Inferior parietal cortex (tissue), 1 donor: ENCODE results near the gene TBX3.
"Not testable (repeated sequence)": the region's sequence is repeated elsewhere in the genome, so short reads cannot be mapped to it uniquely, and the experiment has no call there.

ENCODE experiments used
- DNase-seq: peaks from one replicate; pipeline ENCODE4 v3.0.0-alpha.2; 2016; ENCODE audit errors: extremely low spot score

Gene TBX3

DNA sequence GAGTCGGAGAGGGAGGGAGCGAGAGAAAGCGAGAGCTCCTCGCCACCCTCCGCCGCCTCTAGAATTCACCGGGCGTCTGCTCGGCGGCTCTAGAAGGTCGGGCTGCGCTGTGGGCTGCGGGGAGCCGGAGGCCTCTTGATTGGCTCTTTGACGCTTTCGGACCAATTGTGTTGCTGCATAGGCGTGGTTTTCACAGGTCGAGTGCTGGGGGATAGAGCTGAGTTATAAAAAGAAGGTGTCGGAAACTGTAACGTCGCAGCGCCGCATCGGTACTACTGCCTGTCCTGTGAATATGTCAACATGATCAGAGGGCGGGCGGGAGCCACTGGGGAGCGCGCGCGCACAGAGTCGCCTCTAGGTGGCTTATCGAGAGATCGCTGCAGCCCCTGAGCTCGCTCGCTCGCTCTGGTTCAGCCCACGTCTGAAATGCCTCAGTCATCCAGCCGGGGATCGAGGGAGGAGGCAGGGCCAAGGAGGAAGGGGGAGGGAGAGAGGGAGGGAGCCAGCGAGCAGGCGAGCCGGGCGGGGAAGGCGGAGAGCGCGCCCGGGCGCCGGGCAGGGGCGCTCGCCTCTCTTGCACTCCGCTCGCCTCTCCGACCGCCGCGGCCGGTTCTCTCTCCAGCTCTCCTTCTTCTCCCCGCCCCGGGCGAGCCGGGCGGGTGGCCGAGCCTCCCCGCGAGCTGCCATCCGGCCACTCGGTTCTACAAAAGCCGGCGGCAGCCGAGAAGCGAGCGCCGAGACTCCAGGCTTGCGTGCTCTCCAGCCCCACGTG lies at the start of gene TBX3:
Gene TBX3 (minus strand): TSS at position 78 of the 772 bp plus-strand sequence. CDS start 975 bp downstream, outside the sequence.
- peak; percentile 42 for DNase-seq

- no peak for DNase-seq
Observed at GRCh38 chr12:114732426-114733030, 48.6 kb upstream of the TBX3 start.

DNA sequence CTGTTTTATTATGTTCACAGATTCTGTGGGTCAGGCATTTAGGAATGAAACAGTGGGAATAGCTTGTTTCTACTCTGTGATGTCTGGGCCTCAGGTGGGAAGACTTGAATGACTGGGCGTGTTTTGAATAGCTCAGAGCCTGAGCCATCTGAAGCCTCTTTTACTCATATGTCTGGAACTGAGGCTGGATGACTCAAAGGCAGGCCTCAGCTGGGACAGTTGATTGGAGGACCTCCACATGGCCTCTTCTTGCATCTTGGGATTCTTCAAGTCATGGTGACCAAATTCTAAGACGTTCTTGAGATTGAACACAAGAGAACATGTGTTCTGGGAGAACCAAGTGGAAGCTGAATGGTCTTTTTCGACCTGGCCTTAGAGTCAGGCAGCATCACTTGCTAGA lies 45.8 kb upstream of the TBX3 start:
- DNase-seq = no peak

DNA sequence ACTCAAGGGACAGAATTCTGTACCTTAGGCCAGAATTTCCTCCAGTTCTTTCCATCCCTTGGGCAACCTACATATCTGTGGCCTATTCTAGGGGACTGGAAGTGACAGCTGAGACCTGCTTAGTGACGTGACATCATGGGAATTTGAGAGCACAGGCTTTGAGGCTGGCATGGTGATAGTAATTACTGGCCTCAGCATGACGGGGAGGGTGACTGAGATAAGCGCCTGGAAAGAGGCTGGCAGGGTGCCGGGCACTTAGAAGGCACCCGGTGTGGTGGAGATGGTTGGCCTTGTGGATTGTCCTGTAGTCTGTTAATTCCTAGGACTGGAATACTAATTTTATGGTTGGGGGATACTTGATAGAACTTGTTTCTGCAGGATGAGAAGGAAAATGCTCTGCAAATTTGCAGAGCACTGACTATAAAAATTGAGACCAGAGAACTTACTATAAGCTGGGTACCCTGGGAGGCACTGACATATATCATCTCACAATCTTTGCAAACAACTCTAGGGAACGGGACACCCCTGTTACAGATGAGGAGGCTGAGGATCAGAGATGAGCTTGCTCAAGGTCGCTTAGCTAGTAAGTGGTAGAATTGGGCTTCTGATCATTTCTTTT lies 42.2 kb upstream of the TBX3 start:
- DNase-seq = no peak

GRCh38 chr12:114722176-114722575 lies 38.2 kb upstream of the TBX3 start:
- DNase-seq = not testable (repeated sequence)

- no peak for DNase-seq
Observed at GRCh38 chr12:114721266-114721665, 37.3 kb upstream of the TBX3 start.

DNA sequence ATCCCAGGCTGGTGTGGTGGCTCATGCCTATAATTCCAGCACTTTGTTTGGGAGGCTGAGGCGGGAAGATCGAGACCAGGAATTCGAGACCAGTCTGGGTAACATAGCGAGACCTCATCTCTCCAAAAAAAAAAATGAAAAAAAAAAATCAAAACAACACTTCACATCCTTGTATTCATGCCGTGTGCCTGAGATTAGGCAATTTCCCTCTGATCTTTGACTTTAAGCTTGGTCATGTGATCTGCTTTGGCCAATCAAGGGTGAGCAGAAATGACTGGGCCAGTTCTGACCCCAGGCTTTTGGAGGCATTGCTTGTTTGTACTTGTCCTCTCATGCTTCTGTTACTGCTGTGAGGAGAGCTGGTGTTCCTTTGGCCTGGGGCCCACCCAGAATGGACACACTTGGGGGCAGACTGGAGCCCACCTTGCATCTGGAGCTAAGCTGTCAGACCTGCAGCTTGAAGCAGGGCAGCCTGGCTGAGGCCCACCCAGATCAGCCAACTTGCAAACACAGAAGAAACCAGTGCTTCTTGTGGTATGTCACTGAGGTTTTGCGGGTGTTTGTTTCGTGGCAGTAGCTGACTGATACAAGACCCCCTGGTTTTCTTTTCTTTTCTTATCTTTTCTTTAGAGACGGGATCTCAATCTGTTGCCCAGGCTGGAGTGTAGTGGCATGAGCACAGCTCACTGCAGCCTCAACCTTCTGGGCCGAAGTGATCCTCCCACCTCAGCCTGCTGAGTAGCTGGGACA lies 29.7 kb upstream of the TBX3 start:
- no peak for DNase-seq

DNA sequence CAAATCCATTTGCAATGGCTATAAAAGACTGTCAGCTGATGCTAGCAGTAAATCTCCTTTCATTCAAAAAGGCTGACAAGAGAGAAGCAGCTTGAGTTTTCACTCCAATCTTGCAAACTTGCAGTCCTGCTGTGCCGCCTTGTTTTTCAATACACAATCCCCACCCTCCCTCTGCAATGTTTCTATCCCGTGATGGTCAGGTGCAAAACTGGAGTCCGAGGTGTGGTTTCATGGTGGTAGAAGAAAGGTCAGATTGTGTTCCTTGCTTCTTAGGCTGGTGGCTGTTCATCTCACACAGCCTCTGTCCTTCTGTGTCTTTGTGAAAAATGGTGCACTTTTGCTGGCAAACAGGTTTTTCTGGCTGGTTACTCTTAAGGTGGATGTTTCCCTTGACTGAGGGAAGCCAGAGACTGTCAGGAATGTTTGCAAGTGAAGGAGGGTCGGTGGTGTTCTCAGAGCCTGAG lies 27.7 kb upstream of the TBX3 start:
- no peak for DNase-seq

DNA sequence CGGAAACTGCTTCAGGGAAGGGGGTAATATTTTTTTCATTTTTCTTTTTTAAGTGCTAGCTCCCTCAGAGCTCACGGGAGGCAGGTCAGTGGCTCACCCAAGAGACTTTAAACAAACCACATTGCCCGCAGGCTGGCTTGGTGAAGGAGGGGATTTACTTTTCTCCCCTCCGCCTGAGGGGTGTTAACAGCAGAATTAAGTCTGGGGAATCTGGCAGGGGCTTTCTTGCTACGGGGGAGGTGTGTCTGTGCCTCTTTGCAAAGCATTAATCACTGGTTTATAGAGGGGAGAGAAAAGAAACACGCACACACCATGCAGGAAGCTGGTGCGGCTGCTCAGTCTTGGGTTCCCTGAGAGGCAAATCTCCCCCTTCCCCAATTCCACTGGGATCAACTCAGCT lies 26.2 kb upstream of the TBX3 start:
- no peak for DNase-seq

DNA sequence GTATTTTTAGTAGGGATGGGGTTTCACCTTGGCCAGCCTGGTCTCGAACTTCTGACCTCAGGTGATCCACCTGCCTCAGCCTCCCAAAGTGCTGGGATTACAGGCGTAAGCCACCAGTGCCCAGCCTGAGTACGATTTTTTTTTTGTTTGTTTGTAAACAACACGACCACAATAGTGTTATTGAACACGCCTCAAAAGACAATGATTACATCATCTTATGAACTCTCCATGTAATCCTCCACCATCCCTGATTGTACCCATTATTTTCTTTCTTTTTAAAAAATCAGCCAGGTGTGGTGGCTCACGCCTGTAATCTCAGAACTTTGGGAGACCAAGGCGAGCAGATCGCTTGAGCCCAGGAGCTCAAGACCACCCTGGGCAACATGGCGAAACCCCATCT lies 25.1 kb upstream of the TBX3 start:
- DNase-seq = no peak

- not testable (repeated sequence) for DNase-seq
Observed at GRCh38 chr12:114708598-114708997, 24.6 kb upstream of the TBX3 start.

- no peak for DNase-seq
Observed at GRCh38 chr12:114704096-114704495, 20.1 kb upstream of the TBX3 start.

- no peak for DNase-seq
Observed at GRCh38 chr12:114703060-114703493, 19.1 kb upstream of the TBX3 start.

DNA sequence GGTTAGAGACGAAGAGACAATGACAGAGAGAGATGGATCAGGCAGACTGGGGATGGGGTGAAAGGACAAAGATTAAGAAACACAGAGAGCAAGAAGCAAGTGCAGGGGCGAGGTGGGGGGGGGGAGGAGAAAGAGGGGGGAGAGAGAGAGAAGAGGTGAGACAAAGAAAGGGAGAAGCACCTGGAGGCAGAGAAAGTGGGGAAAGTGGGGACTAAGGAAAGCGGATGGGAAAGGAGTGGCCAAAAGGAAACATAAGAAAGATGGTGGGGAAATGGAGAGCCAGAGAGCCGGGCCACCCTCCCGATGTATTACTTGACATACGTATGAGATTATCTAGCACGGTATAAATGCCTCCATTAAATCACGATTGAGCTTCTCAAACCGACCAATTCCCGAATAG lies 18.5 kb upstream of the TBX3 start:
- no peak for DNase-seq

GRCh38 chr12:114701553-114701952 lies 17.6 kb upstream of the TBX3 start:
- DNase-seq = no peak

DNA sequence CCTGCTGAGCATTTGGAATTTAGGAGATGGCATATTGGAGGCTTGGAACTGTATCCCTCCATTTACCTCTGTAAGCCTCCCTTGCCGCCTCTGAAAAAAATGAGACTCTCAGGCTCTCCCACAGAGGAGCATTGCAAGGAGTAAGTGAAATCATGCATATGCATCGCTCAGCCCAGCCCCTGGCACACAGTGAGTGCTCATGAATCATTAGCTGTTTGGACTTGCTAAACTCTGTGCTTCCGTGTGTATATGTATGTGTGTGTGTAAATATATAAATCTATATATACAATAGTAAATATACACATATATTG lies 17.1 kb upstream of the TBX3 start:
- no peak for DNase-seq

GRCh38 chr12:114700392-114701103 lies 16.6 kb upstream of the TBX3 start:
- DNase-seq = no peak

- no peak for DNase-seq
Observed at GRCh38 chr12:114698566-114699163, 14.7 kb upstream of the TBX3 start.

- no peak for DNase-seq
Observed at GRCh38 chr12:114697741-114698565, 14.0 kb upstream of the TBX3 start.

- DNase-seq = no peak
Observed at GRCh38 chr12:114697243-114697716, 13.3 kb upstream of the TBX3 start.
